MCF 10A (cell line): Measurements from ENCODE around the gene AGBL4. TPM values are rescaled to one million over a fixed set of nuclear protein-coding genes. Genes with fewer than 3 reads are reported as not detected.

Source experiments
- BruUV-seq: library from RNA; stranded (reverse); fragments of 400-500 nt; replicated peaks from 2 replicates; lab custom pipeline; 2021; lab: Mats Ljungman, UMichigan
- CTCF ChIA-PET: fragments of 300-600 bp; sonication (Branson Sonifier 250); formaldehyde crosslinking; extraction: SDS; loops from one replicate; lab custom pipeline; 2021; ENCODE audit warnings: antibody characterized with exemption, inconsistent platforms; lab: Yijun Ruan, JAX
- POLR2A ChIA-PET: fragments of 300-600, 350-650 bp; sonication (Branson Sonifier 250); formaldehyde crosslinking; extraction: SDS; loops from one replicate; lab custom pipeline; 2020; ENCODE audit warnings: antibody characterized with exemption, inconsistent platforms; lab: Yijun Ruan, JAX
- DNase-seq: peaks from one replicate; pipeline ENCODE4 v3.0.0-alpha.2; 2018; ENCODE audit not compliant: unreplicated experiment
- H3K27ac Mint-ChIP-seq: one replicate; pipeline ENCODE4 v1.8.0; 2022; ENCODE audit warnings: mild to moderate bottlenecking, low read depth, mixed read lengths; ENCODE audit not compliant: unreplicated experiment
- H3K27me3 Mint-ChIP-seq: one replicate; pipeline ENCODE4 v1.8.0; 2022; ENCODE audit warnings: mixed read lengths; ENCODE audit not compliant: insufficient read depth, unreplicated experiment
- H3K36me3 Mint-ChIP-seq: one replicate; pipeline ENCODE4 v1.8.0; 2022; ENCODE audit warnings: mild to moderate bottlenecking, moderate library complexity, mixed read lengths; ENCODE audit not compliant: insufficient read depth, unreplicated experiment
- H3K4me1 Mint-ChIP-seq: one replicate; pipeline ENCODE4 v1.8.0; 2022; ENCODE audit warnings: mixed read lengths; ENCODE audit not compliant: insufficient read depth, unreplicated experiment
- H3K4me3 Mint-ChIP-seq: one replicate; pipeline ENCODE4 v1.8.0; 2022; ENCODE audit warnings: mild to moderate bottlenecking, moderate library complexity, mixed read lengths; ENCODE audit not compliant: unreplicated experiment
- H3K9me3 Mint-ChIP-seq: one replicate; pipeline ENCODE4 v1.8.0; 2022; ENCODE audit warnings: mixed read lengths; ENCODE audit not compliant: unreplicated experiment
- CTCF ChIP-seq: fragments of 200-600 bp; IDR thresholded peaks from one replicate; pipeline ENCODE4 v1.8.0; 2022; ENCODE audit warnings: antibody characterized with exemption, mild to moderate bottlenecking; ENCODE audit not compliant: unreplicated experiment
- intact Hi-C: fragments of 100-400 bp; cut with micrococcal nuclease; formaldehyde crosslinking; loops from 2 replicates; pipeline ENCODE4 v1.14.1; 2022
- total RNA-seq: library from RNA; stranded (reverse); gene quantifications from 2 replicates; pipeline ENCODE4 v1.2.3, GENCODE V29; 2022

The AGBL4 gene
- total RNA-seq, 1 experiment from 2014 or later, result not detected

- intact Hi-C loops, result no loop called here
- no TSS peak for BruUV-seq
- Mint-ChIP-seq H3K4me3 (no peak overlapping the region), H3K27ac (no peak overlapping the region), H3K36me3 (no peaks in the 10 kb centered on the region), H3K4me1 (no peaks in the 10 kb centered on the region), H3K27me3 (no peaks in the 10 kb centered on the region), H3K9me3 (no peaks in the 10 kb centered on the region)
- ChIA-PET POLR2A (no interaction called here), CTCF (no interaction called here)
- TF ChIP-seq CTCF, result no peak
- no peak for DNase-seq
These were observed 911.8 kb downstream of the AGBL4 start for GRCh38 chr1:49111931-49112330.

- no peak for DNase-seq
- Mint-ChIP-seq H3K4me3 (no peak overlapping the region), H3K27me3 (no peaks in the 10 kb centered on the region), H3K4me1 (no peaks in the 10 kb centered on the region), H3K36me3 (no peaks in the 10 kb centered on the region), H3K9me3 (no peaks in the 10 kb centered on the region), H3K27ac (no peak overlapping the region)
- intact Hi-C loops, result loop anchor here (10.0 kb wide), 1 partner anchor 1238 kb away; no protein-coding TSS in a partner anchor
- ChIA-PET POLR2A (no interaction called here), CTCF (no interaction called here)
- no TSS peak for BruUV-seq
- no peak for TF ChIP-seq CTCF
These were observed 917.3 kb downstream of the AGBL4 start for GRCh38 chr1:49106445-49106844.

- H3K36me3 Mint-ChIP-seq, result no peaks in the 10 kb centered on the region
- H3K27me3 Mint-ChIP-seq, result no peaks in the 10 kb centered on the region
- DNase-seq, result no peak
- no peak overlapping the region for H3K4me3 Mint-ChIP-seq
- no peak overlapping the region for H3K27ac Mint-ChIP-seq
- no peaks in the 10 kb centered on the region for H3K4me1 Mint-ChIP-seq
- ChIA-PET CTCF (interaction anchor here (0.6 to 1.1 kb wide), 5 partner anchors 73 to 1242 kb away, joined by 3 to 4 read pairs (median 3); no protein-coding TSS in a partner anchor), POLR2A (no interaction called here)
- no peak for TF ChIP-seq CTCF
- no TSS peak for BruUV-seq
- H3K9me3 Mint-ChIP-seq, result no peaks in the 10 kb centered on the region
- intact Hi-C loops, result loop anchor here (10.0 kb wide), 1 partner anchor 1240 kb away; no protein-coding TSS in a partner anchor
These were observed 919.2 kb downstream of the AGBL4 start for GRCh38 chr1:49104575-49104974.

- Mint-ChIP-seq H3K27me3 (no peaks in the 10 kb centered on the region), H3K4me3 (no peak overlapping the region), H3K9me3 (no peaks in the 10 kb centered on the region), H3K4me1 (no peaks in the 10 kb centered on the region), H3K36me3 (no peaks in the 10 kb centered on the region), H3K27ac (no peak overlapping the region)
- ChIA-PET POLR2A (no interaction called here), CTCF (no interaction called here)
- intact Hi-C loops, result loop anchor here (10.0 kb wide), 1 partner anchor 1242 kb away; no protein-coding TSS in a partner anchor
- no peak for DNase-seq
- BruUV-seq, result no TSS peak
- no peak for TF ChIP-seq CTCF
These were observed 921.0 kb downstream of the AGBL4 start for GRCh38 chr1:49102752-49103151.
